Activated naive CD4-positive, alpha-beta T cell treated with anti-CD3 and anti-CD28 coated beads for 36 hours (primary cell): ENCODE measurements around the gene IL22RA2. TPM values are rescaled to one million over a fixed set of nuclear protein-coding genes. Genes with fewer than 3 reads are reported as not detected.
"Not testable (repeated sequence)": the region's sequence is repeated elsewhere in the genome, so short reads cannot be mapped to it uniquely, and the experiment has no call there.

ENCODE experiments used
- CTCF ChIA-PET: fragments of 350-600 bp; sonication (Branson Sonifier 250); formaldehyde crosslinking; loops from one replicate; lab custom pipeline; 2021; ENCODE audit warnings: antibody characterized with exemption; lab: Charles Lee
- DNase-seq: peaks from one replicate; pipeline ENCODE4 v3.0.0-alpha.2; 2020
- H3K27ac Mint-ChIP-seq: one replicate; pipeline ENCODE4 v1.8.0; 2021; ENCODE audit warnings: mild to moderate bottlenecking, mixed read lengths
- H3K27me3 Mint-ChIP-seq: one replicate; pipeline ENCODE4 v1.8.0; 2021; ENCODE audit warnings: low read depth, mixed read lengths
- H3K36me3 Mint-ChIP-seq: one replicate; pipeline ENCODE4 v1.8.0; 2021; ENCODE audit warnings: low read depth, mixed read lengths
- H3K4me1 Mint-ChIP-seq: one replicate; pipeline ENCODE4 v1.8.0; 2021; ENCODE audit warnings: low read depth, mixed read lengths
- H3K4me3 Mint-ChIP-seq: one replicate; pipeline ENCODE4 v1.8.0; 2021; ENCODE audit warnings: mild to moderate bottlenecking, moderate library complexity, mixed read lengths
- H3K9me3 Mint-ChIP-seq: one replicate; pipeline ENCODE4 v1.8.0; 2021; ENCODE audit warnings: mixed read lengths
- intact Hi-C: fragments of 100-400 bp; cut with micrococcal nuclease; formaldehyde crosslinking; loops from one replicate; pipeline ENCODE4 v1.15.1; 2023
- total RNA-seq, 2 experiments: library from RNA; stranded (reverse); gene quantifications; one replicate each; pipeline ENCODE4 v1.2.3, GENCODE V29; 2021

Gene IL22RA2
- total RNA-seq, 2 experiments from 2014 or later: not detected

DNA sequence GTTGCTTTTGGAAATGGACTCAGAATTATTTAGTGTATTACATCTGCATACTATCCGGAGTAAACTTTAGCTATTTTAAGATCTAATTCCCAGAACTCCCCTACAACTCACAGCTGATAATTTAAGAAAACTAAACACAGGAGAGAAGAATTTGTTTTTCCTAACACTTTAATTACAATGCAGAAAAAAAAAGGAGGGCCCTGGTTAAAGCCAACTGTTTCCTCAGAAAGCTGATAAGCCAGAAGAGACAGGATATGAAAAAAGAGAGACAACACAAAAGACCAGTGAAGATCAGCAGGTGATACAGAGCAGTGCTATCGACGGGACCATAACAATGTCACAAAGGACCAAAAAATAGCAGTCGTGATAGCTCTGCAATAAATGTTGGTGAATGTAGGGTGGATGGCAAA, 39.9 kb upstream of the IL22RA2 start:
- Mint-ChIP-seq H3K4me3 (no peak overlapping the region), H3K27me3 (no peaks in the 10 kb centered on the region), H3K9me3 (peaks cover 8% of the 10 kb centered on the region), H3K27ac (no peak overlapping the region), H3K36me3 (peaks cover 19% of the 10 kb centered on the region), H3K4me1 (peaks cover 43% of the 10 kb centered on the region)
- intact Hi-C loops: no loop called here
- DNase-seq: no peak
- CTCF ChIA-PET: interaction anchor here (0.6 kb wide), 1 partner anchor 77 kb away, joined by 4 read pairs; no protein-coding TSS in a partner anchor

GRCh38 chr6:137211910-137212309, 38.5 kb upstream of the IL22RA2 start:
- Mint-ChIP-seq H3K4me1 (peaks cover 37% of the 10 kb centered on the region), H3K9me3 (peaks cover 15% of the 10 kb centered on the region), H3K27me3 (no peaks in the 10 kb centered on the region), H3K36me3 (peaks cover 26% of the 10 kb centered on the region), H3K27ac (no peak overlapping the region), H3K4me3 (no peak overlapping the region)
- DNase-seq: no peak
- intact Hi-C loops: no loop called here
- CTCF ChIA-PET: no interaction called here

DNA sequence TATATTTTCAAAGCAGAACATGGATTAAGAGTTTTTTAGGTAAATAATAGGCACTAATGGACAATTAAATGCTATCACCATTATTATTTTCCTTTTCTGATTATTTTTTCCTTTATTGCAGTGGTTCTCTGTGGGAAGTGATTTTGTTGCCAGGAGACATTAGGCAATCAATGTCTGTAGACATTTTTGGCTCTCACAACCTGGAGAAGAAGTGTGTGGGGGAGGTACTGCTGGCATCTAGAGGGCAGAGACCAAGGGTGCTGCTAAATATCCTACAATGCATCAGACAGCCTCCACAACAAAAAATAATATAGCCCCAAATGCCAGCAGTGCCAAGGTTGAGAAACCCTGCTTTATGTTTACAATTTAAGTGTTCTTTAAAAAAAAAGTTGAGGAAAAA, 37.5 kb upstream of the IL22RA2 start:
- intact Hi-C loops: no loop called here

GRCh38 chr6:137208279-137208678, 34.8 kb upstream of the IL22RA2 start:
- Mint-ChIP-seq H3K4me3 (no peak overlapping the region), H3K27ac (no peak overlapping the region), H3K27me3 (no peaks in the 10 kb centered on the region), H3K4me1 (peaks cover 13% of the 10 kb centered on the region), H3K9me3 (peaks cover 15% of the 10 kb centered on the region), H3K36me3 (peaks cover 35% of the 10 kb centered on the region)
- intact Hi-C loops: no loop called here
- DNase-seq: no peak
- CTCF ChIA-PET: no interaction called here

More for the DNA sequence above, 37.5 kb upstream of the IL22RA2 start:
- DNase-seq: no peak
- Mint-ChIP-seq H3K27me3 (no peaks in the 10 kb centered on the region), H3K4me1 (peaks cover 31% of the 10 kb centered on the region), H3K4me3 (no peak overlapping the region), H3K36me3 (peaks cover 28% of the 10 kb centered on the region), H3K27ac (no peak overlapping the region), H3K9me3 (peaks cover 15% of the 10 kb centered on the region)
- CTCF ChIA-PET: no interaction called here

- DNase-seq, intact Hi-C loops, H3K4me3 Mint-ChIP-seq, H3K27ac Mint-ChIP-seq, CTCF ChIA-PET, H3K27me3 Mint-ChIP-seq, H3K4me1 Mint-ChIP-seq: not testable (repeated sequence)
- peaks cover 15% of the 10 kb centered on the region for H3K9me3 Mint-ChIP-seq
- peaks cover 32% of the 10 kb centered on the region for H3K36me3 Mint-ChIP-seq
Observed at GRCh38 chr6:137207457-137207856, 34.0 kb upstream of the IL22RA2 start.

DNA sequence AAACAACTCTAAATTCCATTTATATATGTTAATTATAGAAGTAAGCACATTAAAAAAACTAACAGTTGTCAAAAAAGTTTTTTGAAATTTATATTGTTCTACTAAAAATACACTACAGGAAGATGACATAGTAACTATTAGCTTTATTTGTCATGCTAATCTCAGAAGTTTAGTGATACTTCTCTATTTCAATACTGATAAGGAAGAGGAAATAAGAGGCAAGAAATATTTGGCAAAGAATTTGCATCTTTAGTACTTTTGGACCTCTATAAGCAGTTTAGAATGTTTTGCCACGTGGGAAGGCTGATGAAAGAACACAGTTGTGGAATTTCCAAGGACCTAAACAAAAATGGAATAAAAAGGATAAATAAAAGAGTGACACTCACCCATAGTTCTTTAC, 33.1 kb upstream of the IL22RA2 start:
- peaks cover 9% of the 10 kb centered on the region for H3K4me1 Mint-ChIP-seq
- H3K27ac Mint-ChIP-seq: no peak overlapping the region
- intact Hi-C loops: no loop called here
- H3K4me3 Mint-ChIP-seq: no peak overlapping the region
- no peak for DNase-seq
- CTCF ChIA-PET: no interaction called here
- peaks cover 15% of the 10 kb centered on the region for H3K9me3 Mint-ChIP-seq
- H3K36me3 Mint-ChIP-seq: peaks cover 28% of the 10 kb centered on the region
- H3K27me3 Mint-ChIP-seq: no peaks in the 10 kb centered on the region

- H3K36me3 Mint-ChIP-seq: peaks cover 26% of the 10 kb centered on the region
- H3K27ac Mint-ChIP-seq: no peak overlapping the region
- no peak overlapping the region for H3K4me3 Mint-ChIP-seq
- H3K4me1 Mint-ChIP-seq: peaks cover 5% of the 10 kb centered on the region
- CTCF ChIA-PET: no interaction called here
- intact Hi-C loops: loop anchor here (5.0 kb wide), 1 partner anchor 59 kb away; no protein-coding TSS in a partner anchor
- peaks cover 7% of the 10 kb centered on the region for H3K9me3 Mint-ChIP-seq
- H3K27me3 Mint-ChIP-seq: no peaks in the 10 kb centered on the region
- no peak for DNase-seq
Observed at GRCh38 chr6:137203256-137203655, 29.8 kb upstream of the IL22RA2 start.

- no peak overlapping the region for H3K27ac Mint-ChIP-seq
- intact Hi-C loops: loop anchor here (5.0 kb wide), 1 partner anchor 60 kb away; no protein-coding TSS in a partner anchor
- CTCF ChIA-PET: interaction anchor here (0.7 kb wide), 1 partner anchor 126 kb away, joined by 6 read pairs; no protein-coding TSS in a partner anchor
- H3K27me3 Mint-ChIP-seq: no peaks in the 10 kb centered on the region
- DNase-seq: no peak
- peaks cover 25% of the 10 kb centered on the region for H3K36me3 Mint-ChIP-seq
- H3K9me3 Mint-ChIP-seq: no peaks in the 10 kb centered on the region
- H3K4me3 Mint-ChIP-seq: no peak overlapping the region
- H3K4me1 Mint-ChIP-seq: peaks cover 3% of the 10 kb centered on the region
Observed at GRCh38 chr6:137202078-137202477, 28.6 kb upstream of the IL22RA2 start.

- intact Hi-C loops: loop anchor here (5.0 kb wide), 1 partner anchor 61 kb away; no protein-coding TSS in a partner anchor
- H3K9me3 Mint-ChIP-seq: no peaks in the 10 kb centered on the region
- H3K4me3 Mint-ChIP-seq: no peak overlapping the region
- H3K4me1 Mint-ChIP-seq: peaks cover 3% of the 10 kb centered on the region
- no peak for DNase-seq
- CTCF ChIA-PET: interaction anchor here (0.6 kb wide), 1 partner anchor 17 kb away, joined by 3 read pairs; no protein-coding TSS in a partner anchor
- H3K27me3 Mint-ChIP-seq: no peaks in the 10 kb centered on the region
- peaks cover 23% of the 10 kb centered on the region for H3K36me3 Mint-ChIP-seq
- no peak overlapping the region for H3K27ac Mint-ChIP-seq
Observed at GRCh38 chr6:137201006-137201405, 27.6 kb upstream of the IL22RA2 start.

- H3K27me3 Mint-ChIP-seq: no peaks in the 10 kb centered on the region
- H3K4me1 Mint-ChIP-seq: peaks cover 3% of the 10 kb centered on the region
- CTCF ChIA-PET: no interaction called here
- H3K4me3 Mint-ChIP-seq: no peak overlapping the region
- no peak overlapping the region for H3K27ac Mint-ChIP-seq
- H3K9me3 Mint-ChIP-seq: no peaks in the 10 kb centered on the region
- no peak for DNase-seq
- peaks cover 20% of the 10 kb centered on the region for H3K36me3 Mint-ChIP-seq
- intact Hi-C loops: loop anchor here (5.0 kb wide), 1 partner anchor 62 kb away; no protein-coding TSS in a partner anchor
Observed at GRCh38 chr6:137200288-137200687, 26.8 kb upstream of the IL22RA2 start.

- H3K36me3 Mint-ChIP-seq: peaks cover 16% of the 10 kb centered on the region
- no peak for DNase-seq
- H3K27ac Mint-ChIP-seq: no peak overlapping the region
- H3K4me3 Mint-ChIP-seq: no peak overlapping the region
- CTCF ChIA-PET: interaction anchor here (0.6 to 0.7 kb wide), 2 partner anchors 15 to 154 kb away, joined by 3 to 9 read pairs; no protein-coding TSS in a partner anchor
- peaks cover 3% of the 10 kb centered on the region for H3K4me1 Mint-ChIP-seq
- H3K27me3 Mint-ChIP-seq: no peaks in the 10 kb centered on the region
- H3K9me3 Mint-ChIP-seq: no peaks in the 10 kb centered on the region
- intact Hi-C loops: no loop called here
Observed at GRCh38 chr6:137197684-137198645, 24.5 kb upstream of the IL22RA2 start.

GRCh38 chr6:137193256-137194070, 20.0 kb upstream of the IL22RA2 start:
- H3K4me1 Mint-ChIP-seq: peaks cover 3% of the 10 kb centered on the region
- H3K27me3 Mint-ChIP-seq: no peaks in the 10 kb centered on the region
- no peak overlapping the region for H3K4me3 Mint-ChIP-seq
- peaks cover 9% of the 10 kb centered on the region for H3K9me3 Mint-ChIP-seq
- no peak for DNase-seq
- peaks cover 8% of the 10 kb centered on the region for H3K36me3 Mint-ChIP-seq
- CTCF ChIA-PET: no interaction called here
- intact Hi-C loops: no loop called here
- no peak overlapping the region for H3K27ac Mint-ChIP-seq
